GM21423 (cell line): Measurements from ENCODE around the gene ARMC5.
"Not testable (repeated sequence)": the region's sequence is repeated elsewhere in the genome, so short reads cannot be mapped to it uniquely, and the experiment has no call there.

ENCODE experiments used
- ATAC-seq: cut with Tn5 transposase; IDR thresholded peaks from one replicate; pipeline ENCODE4 v1.9.1; 2021; ENCODE audit warnings: mild to moderate bottlenecking, moderate library complexity; ENCODE audit not compliant: unreplicated experiment

The ARMC5 gene, protein sequence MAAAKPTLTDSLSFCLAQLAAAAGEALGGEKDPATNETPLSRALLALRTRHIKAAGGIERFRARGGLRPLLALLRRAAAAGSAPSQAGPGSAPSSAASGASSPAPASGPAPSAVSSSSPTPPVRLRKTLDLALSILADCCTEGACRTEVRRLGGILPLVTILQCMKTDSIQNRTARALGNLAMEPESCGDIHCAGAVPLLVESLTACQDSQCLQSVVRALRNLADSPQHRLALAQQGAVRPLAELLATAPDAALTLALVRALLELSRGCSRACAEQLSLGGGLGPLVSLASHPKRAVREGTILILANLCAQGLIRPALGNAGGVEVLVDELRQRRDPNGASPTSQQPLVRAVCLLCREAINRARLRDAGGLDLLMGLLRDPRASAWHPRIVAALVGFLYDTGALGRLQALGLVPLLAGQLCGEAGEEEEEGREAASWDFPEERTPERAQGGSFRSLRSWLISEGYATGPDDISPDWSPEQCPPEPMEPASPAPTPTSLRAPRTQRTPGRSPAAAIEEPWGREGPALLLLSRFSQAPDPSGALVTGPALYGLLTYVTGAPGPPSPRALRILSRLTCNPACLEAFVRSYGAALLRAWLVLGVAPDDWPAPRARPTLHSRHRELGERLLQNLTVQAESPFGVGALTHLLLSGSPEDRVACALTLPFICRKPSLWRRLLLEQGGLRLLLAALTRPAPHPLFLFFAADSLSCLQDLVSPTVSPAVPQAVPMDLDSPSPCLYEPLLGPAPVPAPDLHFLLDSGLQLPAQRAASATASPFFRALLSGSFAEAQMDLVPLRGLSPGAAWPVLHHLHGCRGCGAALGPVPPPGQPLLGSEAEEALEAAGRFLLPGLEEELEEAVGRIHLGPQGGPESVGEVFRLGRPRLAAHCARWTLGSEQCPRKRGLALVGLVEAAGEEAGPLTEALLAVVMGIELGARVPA

DNA sequence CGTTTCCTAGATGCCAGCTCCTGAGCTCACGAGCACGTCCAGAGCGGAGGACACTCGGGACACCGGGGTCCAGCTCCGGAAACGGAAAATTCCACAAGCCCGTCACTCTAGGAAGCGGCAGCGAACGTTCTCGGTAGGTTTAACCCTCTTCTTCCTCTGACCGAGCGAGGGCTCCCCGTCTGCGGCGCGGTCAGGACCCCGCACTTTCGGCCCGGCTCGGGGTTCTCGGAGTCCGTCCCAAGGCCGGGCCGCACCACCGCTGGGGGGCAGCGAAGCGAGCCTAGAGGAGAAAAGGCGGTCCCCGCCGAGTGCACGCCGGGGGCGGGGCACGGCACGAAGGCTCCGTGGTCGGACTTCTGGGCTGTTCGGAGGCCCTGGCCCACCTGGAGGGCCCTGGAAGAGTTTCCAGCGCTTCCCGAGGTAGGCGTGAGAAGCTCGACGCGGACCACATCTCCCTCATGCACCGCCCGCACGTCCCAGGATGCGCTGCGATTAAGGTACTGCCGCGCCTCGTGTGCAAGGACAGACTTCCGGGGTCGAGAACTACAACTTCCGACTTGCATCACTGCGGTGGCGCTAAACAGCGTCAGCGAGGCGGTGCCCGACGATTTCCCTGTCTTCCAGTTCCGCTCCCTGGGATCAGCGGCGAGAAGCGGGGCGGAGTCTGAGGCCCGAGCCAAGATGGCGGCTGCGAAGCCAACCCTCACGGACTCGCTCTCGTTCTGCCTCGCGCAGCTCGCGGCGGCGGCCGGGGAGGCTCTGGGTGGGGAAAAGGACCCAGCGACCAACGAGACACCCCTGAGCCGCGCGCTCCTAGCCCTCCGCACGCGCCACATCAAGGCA, at the start of gene ARMC5:
TSS of gene ARMC5 (plus strand) at position 658 of the 843 bp plus-strand sequence. CDS start at position 682, 24 bp downstream.
- ATAC-seq = peak; percentile 68

DNA sequence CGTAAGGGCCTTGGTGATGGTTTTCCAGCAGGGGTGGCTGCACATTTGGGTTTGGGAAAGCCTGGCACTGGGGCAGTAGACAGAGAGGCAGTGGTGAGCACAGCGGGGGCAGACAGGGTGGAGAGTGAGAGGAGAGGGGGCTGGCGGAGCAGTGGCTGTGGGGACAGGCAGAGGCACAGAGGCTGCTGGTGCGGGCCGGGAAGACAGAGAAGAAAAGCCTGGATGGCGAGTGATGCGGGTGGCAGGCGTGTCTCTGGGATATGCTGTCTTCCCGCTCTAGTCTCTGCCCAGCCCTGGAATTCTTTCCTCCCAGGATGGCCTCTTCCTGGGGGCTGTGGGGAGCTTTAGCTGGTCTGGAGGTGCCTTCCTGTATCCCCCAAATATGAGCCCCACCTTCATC, 49.2 kb upstream of the ARMC5 start:
- ATAC-seq = no peak

DNA sequence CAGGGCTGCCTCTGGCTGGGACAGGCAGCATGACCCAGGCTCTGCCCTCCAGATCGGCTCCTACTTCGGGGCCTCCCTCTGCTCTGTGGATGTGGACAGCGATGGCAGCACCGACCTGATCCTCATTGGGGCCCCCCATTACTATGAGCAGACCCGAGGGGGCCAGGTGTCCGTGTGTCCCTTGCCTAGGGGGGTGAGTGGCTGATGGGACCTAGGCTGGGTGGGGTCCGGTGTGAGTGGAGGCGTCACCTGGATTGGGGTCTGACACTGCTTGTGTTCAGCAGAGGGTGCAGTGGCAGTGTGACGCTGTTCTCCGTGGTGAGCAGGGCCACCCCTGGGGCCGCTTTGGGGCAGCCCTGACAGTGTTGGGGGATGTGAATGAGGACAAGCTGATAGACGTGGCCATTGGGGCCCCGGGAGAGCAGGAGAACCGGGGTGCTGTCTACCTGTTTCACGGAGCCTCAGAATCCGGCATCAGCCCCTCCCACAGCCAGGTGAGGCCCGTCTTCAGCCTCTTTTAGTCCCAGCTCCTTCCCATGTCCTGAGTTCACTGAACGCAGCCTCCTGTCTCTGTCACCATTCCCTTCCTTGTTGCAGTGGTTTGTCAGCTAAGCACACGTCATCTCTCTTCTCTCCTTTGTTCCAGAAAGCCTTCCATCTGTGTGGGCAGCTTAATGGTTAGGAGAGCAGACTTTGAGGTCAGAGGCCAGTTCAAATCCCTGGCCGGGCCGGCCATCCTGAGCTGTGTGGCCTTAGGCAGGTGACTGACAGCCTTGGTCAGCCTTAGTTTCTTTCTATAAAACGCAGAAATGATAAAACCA, 48.1 kb upstream of the ARMC5 start:
- no peak for ATAC-seq

DNA sequence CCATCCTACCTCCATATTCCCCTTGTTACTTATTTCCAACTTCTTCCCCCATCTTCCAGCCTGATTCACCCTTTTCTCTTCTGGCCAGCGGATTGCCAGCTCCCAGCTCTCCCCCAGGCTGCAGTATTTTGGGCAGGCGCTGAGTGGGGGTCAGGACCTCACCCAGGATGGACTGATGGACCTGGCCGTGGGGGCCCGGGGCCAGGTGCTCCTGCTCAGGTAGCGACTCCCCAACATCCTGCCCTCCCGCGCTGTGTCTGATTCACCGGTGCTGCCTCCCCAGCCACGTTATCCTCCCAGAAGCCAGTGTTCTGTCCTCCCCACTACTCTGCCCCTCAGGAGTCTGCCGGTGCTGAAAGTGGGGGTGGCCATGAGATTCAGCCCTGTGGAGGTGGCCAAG, 46.6 kb upstream of the ARMC5 start:
- no peak for ATAC-seq

DNA sequence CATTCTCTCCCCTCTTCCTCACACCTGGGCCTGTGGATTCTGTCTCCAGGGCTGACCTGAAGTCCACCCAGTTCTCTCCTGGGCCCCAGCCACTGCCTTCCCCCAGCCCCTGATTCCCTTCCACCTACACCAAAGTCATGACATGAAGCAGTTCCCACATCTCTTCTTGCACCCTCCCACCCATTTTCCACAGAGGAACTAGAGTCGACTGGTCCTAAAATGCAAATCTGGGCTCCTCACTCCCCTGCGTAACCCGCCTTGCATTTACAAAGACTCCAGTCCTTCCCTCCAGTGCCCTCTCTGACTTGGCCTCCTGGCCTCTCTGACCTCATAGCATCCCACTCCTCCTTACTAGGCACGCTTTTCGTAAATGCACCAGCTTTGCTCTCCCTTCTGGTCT, 45.9 kb upstream of the ARMC5 start:
- no peak for ATAC-seq

DNA sequence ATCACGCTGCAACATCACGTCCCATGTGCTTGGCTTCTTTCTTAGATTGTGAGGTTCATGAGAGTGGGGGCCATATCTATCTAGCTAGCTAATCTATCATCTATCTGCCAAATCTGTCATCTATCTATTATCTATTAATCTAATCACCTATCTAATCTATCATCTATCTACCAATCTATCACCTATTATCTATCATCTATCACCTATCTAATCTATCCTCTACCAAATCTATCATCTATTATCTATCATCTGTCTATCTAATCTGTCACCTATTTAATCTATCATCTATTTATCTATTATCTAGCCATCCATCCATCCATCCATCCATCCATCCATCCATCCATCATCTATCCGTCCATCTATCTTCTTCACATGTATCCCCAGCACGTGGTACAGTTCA, 45.4 kb upstream of the ARMC5 start:
- no peak for ATAC-seq

DNA sequence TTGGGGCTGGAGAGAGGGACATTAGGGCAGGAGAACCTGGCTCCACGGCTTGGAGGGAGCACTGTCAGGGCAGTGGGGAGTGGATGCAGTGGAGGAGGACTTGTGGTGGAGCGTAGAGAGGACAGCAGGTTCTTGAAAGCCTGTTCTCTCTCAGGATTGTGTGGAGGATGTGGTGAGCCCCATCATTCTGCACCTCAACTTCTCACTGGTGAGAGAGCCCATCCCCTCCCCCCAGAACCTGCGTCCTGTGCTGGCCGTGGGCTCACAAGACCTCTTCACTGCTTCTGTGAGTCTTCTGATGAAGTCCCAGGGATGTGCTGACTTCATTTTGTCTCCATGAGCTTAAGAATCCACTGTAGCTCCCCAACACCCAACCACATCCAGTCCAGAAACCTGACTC, 44.6 kb upstream of the ARMC5 start:
- no peak for ATAC-seq

DNA sequence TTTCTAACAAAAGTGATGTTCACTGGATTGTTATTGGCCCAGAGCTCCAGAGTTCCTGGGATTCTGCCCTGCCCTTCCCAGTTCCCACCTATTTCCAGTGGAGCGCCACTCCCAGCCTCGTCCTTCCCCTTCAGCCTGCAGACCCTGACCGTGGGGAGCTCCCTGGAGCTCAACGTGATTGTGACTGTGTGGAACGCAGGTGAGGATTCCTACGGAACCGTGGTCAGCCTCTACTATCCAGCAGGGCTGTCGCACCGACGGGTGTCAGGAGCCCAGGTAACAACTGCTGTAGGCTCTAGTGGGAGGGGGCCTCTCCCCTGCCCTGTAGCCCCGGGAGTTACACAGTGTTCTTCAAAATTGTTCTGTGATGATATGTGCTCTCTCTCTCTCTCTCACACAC, 42.9 kb upstream of the ARMC5 start:
- no peak for ATAC-seq

DNA sequence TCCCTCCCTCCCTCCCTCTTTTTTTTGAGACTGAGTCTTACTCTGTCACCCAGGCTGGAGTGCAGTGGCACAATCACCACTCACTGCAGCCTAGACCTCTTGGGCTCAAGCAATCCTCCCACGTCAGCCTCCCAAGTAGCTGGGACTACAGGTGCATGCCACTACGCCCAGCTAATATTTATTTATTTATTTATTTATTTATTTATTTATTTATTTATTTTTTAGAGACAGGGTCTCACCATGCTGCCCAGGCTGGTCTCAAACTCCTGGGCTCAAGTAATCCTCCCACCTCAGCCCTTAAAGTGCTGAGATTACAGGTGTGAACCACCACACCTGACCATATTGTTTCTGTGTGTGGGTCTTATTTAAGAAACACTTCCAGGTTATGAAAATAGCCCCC, 42.3 kb upstream of the ARMC5 start:
- ATAC-seq = not testable (repeated sequence)

DNA sequence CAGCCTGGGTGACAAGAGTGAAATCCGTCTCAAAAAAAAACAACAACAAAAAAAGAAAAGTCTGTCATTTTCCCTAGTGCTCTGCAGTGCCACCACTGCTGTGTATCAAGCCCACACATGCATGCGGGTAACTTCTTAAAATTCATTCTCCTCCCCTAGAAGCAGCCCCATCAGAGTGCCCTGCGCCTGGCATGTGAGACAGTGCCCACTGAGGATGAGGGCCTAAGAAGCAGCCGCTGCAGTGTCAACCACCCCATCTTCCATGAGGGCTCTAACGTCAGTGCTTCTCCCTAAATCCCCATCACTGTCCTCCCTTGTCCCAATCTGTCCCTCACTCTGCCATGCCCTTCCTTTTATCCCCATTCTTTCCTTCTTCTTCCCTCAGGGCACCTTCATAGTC, 41.4 kb upstream of the ARMC5 start:
- ATAC-seq = no peak

DNA sequence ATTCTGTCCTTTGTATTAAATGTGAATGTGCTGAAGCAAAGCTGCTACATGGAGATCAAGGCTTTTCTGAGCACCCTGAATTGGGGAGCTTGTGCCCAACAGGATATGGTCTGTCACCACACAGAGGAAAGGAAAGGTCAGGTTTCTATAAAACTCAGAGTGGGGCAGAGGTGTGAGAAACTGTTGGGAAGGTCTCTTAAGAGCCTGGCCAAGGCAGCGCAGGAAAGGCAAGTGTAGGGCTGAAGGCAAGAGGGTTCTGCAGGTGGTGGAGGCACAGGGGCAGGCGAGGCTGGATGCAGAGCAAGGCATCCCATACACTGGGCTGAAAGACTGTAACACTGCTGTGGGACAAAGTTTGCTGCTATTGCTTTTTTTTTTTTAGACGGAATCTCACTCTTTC, 39.3 kb upstream of the ARMC5 start:
- no peak for ATAC-seq

DNA sequence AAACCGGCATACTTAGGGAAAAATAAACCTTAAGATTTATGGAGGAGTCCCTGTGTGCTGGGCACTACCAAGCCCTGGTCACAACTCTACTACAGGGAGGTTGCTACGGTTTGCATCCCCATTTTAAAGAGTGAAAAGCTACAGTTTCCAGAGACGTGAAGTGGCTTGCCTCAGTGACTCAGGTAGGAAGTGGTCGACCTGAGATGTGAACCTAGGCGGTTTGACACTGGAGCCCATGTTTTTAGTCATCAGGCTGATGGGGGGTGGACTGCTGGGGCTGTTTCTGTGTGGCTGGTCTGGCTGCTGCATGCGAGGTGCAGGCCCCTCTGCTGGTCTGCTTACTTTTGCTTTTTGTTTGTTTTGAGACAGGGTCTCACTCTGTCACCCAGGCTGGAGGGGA, 37.7 kb upstream of the ARMC5 start:
- no peak for ATAC-seq

DNA sequence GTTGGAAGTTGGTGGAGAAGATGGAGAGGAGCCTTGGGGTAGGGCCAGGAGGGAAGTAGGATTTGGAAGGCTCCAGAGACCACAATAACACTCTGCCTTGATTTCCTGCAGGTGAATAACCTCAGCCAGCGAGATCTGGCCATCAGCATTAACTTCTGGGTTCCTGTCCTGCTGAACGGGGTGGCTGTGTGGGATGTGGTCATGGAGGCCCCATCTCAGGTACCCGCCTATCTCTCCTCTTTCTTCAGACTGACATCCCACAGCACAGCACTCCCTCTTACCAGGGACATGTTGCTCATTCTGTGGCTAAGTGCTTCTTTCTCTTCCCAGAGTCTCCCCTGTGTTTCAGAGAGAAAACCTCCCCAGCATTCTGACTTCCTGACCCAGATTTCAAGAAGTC, 36.1 kb upstream of the ARMC5 start:
- ATAC-seq = no peak

DNA sequence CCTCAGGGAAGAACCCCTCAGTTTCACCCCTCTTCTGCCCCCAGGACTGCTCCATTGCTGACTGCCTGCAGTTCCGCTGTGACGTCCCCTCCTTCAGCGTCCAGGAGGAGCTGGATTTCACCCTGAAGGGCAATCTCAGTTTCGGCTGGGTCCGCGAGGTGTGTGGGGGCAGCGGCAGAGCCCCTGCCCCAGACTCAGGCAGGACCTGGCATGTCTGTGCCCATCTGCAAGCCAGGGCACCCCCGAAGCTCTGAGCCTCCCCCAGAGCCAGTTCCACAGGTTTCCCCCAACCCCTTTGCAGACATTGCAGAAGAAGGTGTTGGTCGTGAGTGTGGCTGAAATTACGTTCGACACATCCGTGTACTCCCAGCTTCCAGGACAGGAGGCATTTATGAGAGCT, 35.5 kb upstream of the ARMC5 start:
- no peak for ATAC-seq

DNA sequence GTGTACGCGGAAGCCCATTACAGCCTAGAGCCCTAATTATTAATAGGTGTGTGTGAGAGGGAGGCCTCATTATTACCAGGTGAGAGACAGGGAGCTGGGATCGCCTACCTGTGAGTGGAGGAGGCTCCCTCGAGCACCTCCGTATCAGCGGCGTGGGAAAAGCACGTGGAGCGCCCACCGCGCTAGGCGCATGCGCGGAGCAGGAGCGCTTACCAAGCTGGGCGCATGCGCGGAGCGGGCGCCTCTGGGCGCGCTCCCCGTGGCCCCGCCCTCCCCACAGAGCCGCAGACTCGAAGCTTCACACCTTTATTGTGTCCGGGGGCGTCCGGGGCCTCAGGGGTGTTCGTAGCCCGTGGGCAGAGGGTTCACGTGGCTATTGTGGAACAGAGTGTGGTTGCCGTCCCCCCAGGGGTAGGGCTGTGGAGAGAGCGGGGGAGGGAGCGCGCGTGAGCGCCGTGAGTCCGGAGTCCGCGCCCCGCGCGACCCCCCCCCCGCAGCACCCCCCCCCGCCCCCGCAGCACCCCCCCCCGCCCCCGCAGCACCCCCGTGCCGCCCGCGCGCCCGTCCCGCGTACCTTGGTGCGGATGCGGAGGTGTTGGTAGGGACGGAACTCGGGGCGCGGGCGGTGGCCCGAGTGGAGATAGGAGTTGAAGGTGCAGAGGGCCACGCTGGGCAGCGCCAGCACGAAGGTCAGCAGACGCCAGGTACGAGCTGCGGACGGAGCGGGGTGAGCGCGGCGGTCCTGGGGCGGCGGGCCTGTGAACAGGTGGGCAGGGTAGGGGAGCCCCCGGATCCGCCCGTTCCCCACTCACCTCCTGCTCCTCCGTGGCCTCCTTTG, 31.6 kb upstream of the ARMC5 start:
- no peak for ATAC-seq

DNA sequence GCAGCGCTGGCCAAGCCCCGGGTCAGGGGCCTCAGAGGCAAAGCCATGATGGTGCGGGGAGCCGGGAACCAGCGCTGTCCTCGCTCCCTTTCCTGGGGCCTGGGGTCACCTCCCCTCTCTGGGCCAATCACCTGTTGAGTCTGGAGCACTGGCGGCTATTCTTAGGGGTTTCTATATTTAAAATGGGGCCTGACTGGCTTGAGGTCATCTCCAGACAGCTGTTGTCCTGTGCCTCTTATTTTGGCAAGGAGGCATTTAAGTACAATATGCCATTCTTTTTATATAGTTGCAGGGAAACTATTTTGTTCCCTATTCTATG, 31.1 kb upstream of the ARMC5 start, which contains the start of gene COX6A2:
TSS of gene COX6A2 (minus strand) at position 82 of the 319 bp plus-strand sequence. CDS start at position 47, 35 bp downstream.
- ATAC-seq = no peak

DNA sequence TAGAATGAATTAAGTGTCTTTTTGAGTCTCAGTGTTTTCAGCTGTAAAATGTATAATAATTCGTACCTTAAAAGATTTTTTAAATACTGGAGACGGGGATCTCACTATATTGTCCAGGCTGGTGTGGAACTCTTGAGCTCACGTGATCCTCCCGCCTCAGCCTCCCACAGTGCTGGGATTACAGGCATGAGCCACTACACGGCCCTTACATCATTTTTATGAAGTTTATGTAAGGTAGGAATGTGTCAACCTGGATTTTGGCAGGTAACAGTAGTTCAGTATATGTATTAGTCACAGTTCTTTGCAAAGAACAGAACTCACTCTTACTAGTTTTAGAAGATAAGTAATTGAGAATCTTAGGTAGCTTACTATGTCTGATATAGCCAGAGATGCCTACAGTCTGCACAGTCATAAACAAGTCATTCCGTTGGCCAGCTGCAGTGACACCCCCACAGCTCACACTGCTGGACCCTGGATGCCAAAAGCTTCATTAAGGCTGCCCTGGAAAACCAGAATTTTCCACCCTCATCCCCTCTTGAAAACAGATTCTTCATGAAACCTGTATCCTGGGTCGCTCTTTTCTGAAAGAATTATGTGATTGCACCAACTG, 30.6 kb upstream of the ARMC5 start:
- ATAC-seq = no peak

DNA sequence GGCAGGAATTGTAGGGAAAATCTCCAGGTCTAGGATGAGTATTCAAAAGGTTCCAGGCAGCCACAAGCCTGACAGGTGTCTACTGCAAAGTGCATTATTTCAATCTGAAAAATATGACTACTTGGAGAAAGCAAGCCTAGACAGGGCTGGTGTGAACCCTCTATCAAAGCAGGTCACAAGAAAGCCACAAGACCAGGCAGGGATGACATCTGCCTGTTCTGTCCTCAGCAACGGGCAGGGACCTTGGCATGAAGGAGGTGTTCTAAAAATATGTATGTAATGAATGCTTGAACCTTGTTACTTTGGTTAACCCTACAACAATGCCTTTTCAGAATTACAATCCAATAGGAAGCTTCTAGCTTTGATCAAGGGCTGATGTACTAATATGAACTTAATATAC, 30.0 kb upstream of the ARMC5 start:
- ATAC-seq = no peak

DNA sequence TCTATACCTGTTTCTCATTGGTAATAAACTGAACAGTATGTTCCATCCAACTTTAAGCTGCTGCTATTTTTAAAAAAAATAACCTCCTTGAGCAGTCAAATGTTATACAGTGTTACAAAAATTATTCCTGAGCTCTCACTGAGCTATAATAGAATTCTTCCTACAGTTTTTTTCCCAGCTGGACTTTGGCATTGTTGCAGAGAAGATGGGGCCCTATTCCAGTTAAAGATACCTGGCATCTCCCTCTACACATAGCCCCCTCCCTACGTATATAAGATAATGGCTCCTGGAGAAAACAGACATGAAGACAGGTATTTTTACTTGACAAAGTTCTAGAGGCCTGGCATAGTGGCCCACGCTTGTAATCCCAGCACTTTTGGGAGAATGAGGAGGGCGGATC, 29.5 kb upstream of the ARMC5 start:
- ATAC-seq = no peak
